HCT116 (cell line): Measurements from ENCODE around the gene PSMD2. TPM values are rescaled to one million over a fixed set of nuclear protein-coding genes. Genes with fewer than 3 reads are reported as not detected.

Experiments used
- ATAC-seq: fragments of 200-7000 bp; cut with Tn5 transposase; 2 replicates; pipeline ENCODE4 v1.9.1; 2020; ENCODE audit warnings: mild to moderate bottlenecking, moderate library complexity
- BruUV-seq: library from RNA; stranded (reverse); fragments of 400-500 nt; replicated peaks from 2 replicates; lab custom pipeline; 2021; lab: Mats Ljungman, UMichigan
- CTCF ChIA-PET: fragments of 300-600 bp; sonication (Branson Sonifier 250); formaldehyde crosslinking; loops from one replicate; lab custom pipeline; 2021; ENCODE audit warnings: antibody characterized with exemption; lab: Charles Lee
- POLR2A ChIA-PET: fragments of 300-600, 350-600 bp; sonication (Branson Sonifier 250); formaldehyde crosslinking; loops from one replicate; lab custom pipeline; 2021; ENCODE audit warnings: antibody characterized with exemption; lab: Charles Lee
- RAD21 ChIA-PET, 2 experiments: fragments of 300-600 bp; sonication (Branson Sonifier 250); formaldehyde crosslinking; loops; one replicate each; lab custom pipeline; 2023; ENCODE audit warnings: low total read pairs in 2 of 2; ENCODE audit not compliant: uncharacterized antibody in 2 of 2, unreplicated experiment in 2 of 2, low non-redundant PET in 1 of 2; lab: Charles Lee
- DNase-seq: peaks from one replicate; pipeline ENCODE4 v3.0.0-alpha.2; 2010; ENCODE audit warnings: low read depth, low spot score
- H2AFZ ChIP-seq: fragments of 200-600 bp; shearing (Covaris generic), sonication (generic); 2 replicates; pipeline ENCODE4 v1.6.1; 2017; ENCODE audit warnings: low read depth, mixed run types, mixed read lengths, antibody characterized with exemption, low read length; ENCODE audit not compliant: poor library complexity, severe bottlenecking
- H3K27ac ChIP-seq: 2 replicates; pipeline ENCODE4 v1.5.1; 2012; ENCODE audit warnings: low read depth, low read length
- H3K27me3 ChIP-seq: fragments of 200-600 bp; sonication (generic); 2 replicates; pipeline ENCODE4 v1.6.1; 2016; ENCODE audit warnings: mixed run types, low read length, mixed read lengths; ENCODE audit not compliant: insufficient read depth
- H3K36me3 ChIP-seq, 2 experiments: fragments of 200-500 bp in 1 of 2; fragments of 200-600 bp in 1 of 2; sonication (Bioruptor generic) in 1 of 2; sonication (generic) in 1 of 2; 2 replicates each; pipeline versions ENCODE4 v1.5.1 to v1.6.1; 2014 to 2016; ENCODE audit warnings: low read length in 2 of 2, inconsistent platforms in 1 of 2, mixed read lengths in 1 of 2, mixed run types in 1 of 2; ENCODE audit not compliant: insufficient read depth in 2 of 2, control insufficient read depth in 1 of 2
- H3K4me1 ChIP-seq, 2 experiments: fragments of 200-600 bp in 1 of 2; sonication (generic) in 1 of 2; 2 replicates each; pipeline versions ENCODE4 v1.5.1 to v1.6.1; 2012 to 2017; ENCODE audit warnings: low read length in 2 of 2, inconsistent platforms in 1 of 2, mild to moderate bottlenecking in 1 of 2, mixed read lengths in 1 of 2, mixed run types in 1 of 2, moderate library complexity in 1 of 2; ENCODE audit not compliant: insufficient read depth in 2 of 2, control insufficient read depth in 1 of 2
- H3K4me2 ChIP-seq: fragments of 200-600 bp; sonication (generic); 2 replicates; pipeline ENCODE4 v1.6.1; 2017; ENCODE audit warnings: mixed run types, low read length, mixed read lengths
- H3K4me3 ChIP-seq, 2 experiments: fragments of 200-600 bp in 1 of 2; sonication (generic) in 1 of 2; replicated peaks in 1 of 2; 2 replicates each; pipeline ENCODE4 v1.5.1; 2011 to 2016; ENCODE audit warnings: low read length in 2 of 2, control low read depth in 1 of 2, low read depth in 1 of 2, mild to moderate bottlenecking in 1 of 2, mixed read lengths in 1 of 2, mixed run types in 1 of 2
- H3K79me2 ChIP-seq: fragments of 200-600 bp; sonication (generic); 2 replicates; pipeline ENCODE4 v1.6.1; 2017; ENCODE audit warnings: mild to moderate bottlenecking, mixed run types, low read length, moderate library complexity, mixed read lengths; ENCODE audit not compliant: insufficient read depth
- H3K9ac ChIP-seq: fragments of 200-600 bp; sonication (generic); 2 replicates; pipeline ENCODE4 v1.6.1; 2016; ENCODE audit warnings: low read length, mixed read lengths
- H3K9me2 ChIP-seq: fragments of 200-600 bp; sonication (generic), shearing (Covaris generic); 2 replicates; pipeline ENCODE4 v1.6.1; 2017; ENCODE audit warnings: mixed run types, mild to moderate bottlenecking, moderate library complexity; ENCODE audit not compliant: insufficient read depth
- H3K9me3 ChIP-seq, 2 experiments: fragments of 200-500 bp in 1 of 2; fragments of 200-600 bp in 1 of 2; sonication (Bioruptor generic) in 1 of 2; sonication (generic) in 1 of 2; 2 replicates each; pipeline ENCODE4 v1.6.1; 2014 to 2017; ENCODE audit warnings: low read length in 2 of 2, mixed read lengths in 2 of 2, inconsistent platforms in 1 of 2, low read depth in 1 of 2, mild to moderate bottlenecking in 1 of 2, mixed run types in 1 of 2, moderate library complexity in 1 of 2; ENCODE audit not compliant: control insufficient read depth in 1 of 2, insufficient read depth in 1 of 2
- H4K20me1 ChIP-seq: fragments of 200-600 bp; sonication (generic), shearing (Covaris generic); 2 replicates; pipeline ENCODE4 v1.6.1; 2017; ENCODE audit warnings: mixed run types, mild to moderate bottlenecking, moderate library complexity; ENCODE audit not compliant: insufficient read depth
- JUND ChIP-seq: IDR thresholded peaks from 2 replicates; pipeline ENCODE4 v1.6.1; 2012
- MAX ChIP-seq: IDR thresholded peaks from 2 replicates; pipeline ENCODE4 v1.6.1; 2012
- REST ChIP-seq: IDR thresholded peaks from 2 replicates; pipeline ENCODE4 v1.6.1; 2012; ENCODE audit warnings: low read depth
- TCF7L2 ChIP-seq: IDR thresholded peaks from 2 replicates; pipeline ENCODE4 v1.7.0; 2011; ENCODE audit warnings: borderline replicate concordance, inconsistent platforms; ENCODE audit not compliant: insufficient read depth, insufficient read length; ENCODE audit errors: extremely low read depth
- YY1 ChIP-seq: IDR thresholded peaks from 2 replicates; pipeline ENCODE4 v1.6.1; 2011; ENCODE audit warnings: low read length, low read depth, moderate library complexity, mild to moderate bottlenecking; ENCODE audit not compliant: insufficient replicate concordance; ENCODE audit errors: extremely low read depth
- ZFX ChIP-seq: fragments of 450-650 bp; IDR thresholded peaks from 2 replicates; pipeline ENCODE4 v1.6.1; 2017
- intact Hi-C: fragments of 100-400 bp; cut with micrococcal nuclease; formaldehyde crosslinking; loops from 2 replicates; pipeline ENCODE4 v1.10.0; 2022
- total RNA-seq: library from RNA; stranded (reverse); gene quantifications from one replicate; pipeline ENCODE4 v1.2.1, GENCODE V29; 2021; ENCODE audit not compliant: unreplicated experiment

The PSMD2 gene
- total RNA-seq, 1 experiment from 2014 or later, result 402 TPM

GRCh38 chr3:184336547-184337398, 37.7 kb downstream of the PSMD2 start:
- ChIA-PET RAD21 (no interaction called here), POLR2A (interaction anchor here (0.7 to 1.7 kb wide), 2 partner anchors 9 to 26 kb away, joined by 3 to 5 read pairs; no protein-coding TSS in a partner anchor), CTCF (interaction anchor here (1.3 to 1.5 kb wide), 2 partner anchors 9 to 204 kb away, joined by 4 to 7 read pairs; no protein-coding TSS in a partner anchor)
- Histone ChIP-seq H3K36me3 (peaks cover 21 to 32% of the 10 kb centered on the region in 2 experiments), H3K4me2 (peak overlapping the region; percentile 90), H3K9me3 (no peaks in the 10 kb centered on the region), H3K4me3 (peak overlapping the region; percentile 73), H3K27ac (peak overlapping the region; percentile 85), H2AFZ (no peak overlapping the region), H3K79me2 (peaks cover 40% of the 10 kb centered on the region; the same call in 1 of the 2 replicates), H3K27me3 (no peaks in the 10 kb centered on the region), H3K9me2 (no peaks in the 10 kb centered on the region), H3K9ac (peak overlapping the region; percentile 83), H3K4me1 (peaks cover 2 to 57% of the 10 kb centered on the region in 2 experiments; a peak in 3 of 4 replicates), H4K20me1 (peaks cover 24% of the 10 kb centered on the region; the same call in 1 of the 2 replicates)
- TF ChIP-seq ZFX, result 0 out of 2 replicates have a peak, but pooled peaks have one; percentile 8
- TF ChIP-seq YY1, result no peak
- no peak for TF ChIP-seq REST
- TF ChIP-seq JUND, result no peak
- TF ChIP-seq TCF7L2, result peak; percentile 40
- TF ChIP-seq MAX, result peak; percentile 52
- ATAC-seq (peak; percentile 12), DNase-seq (no peak)
- TSS peak; percentile 33 for BruUV-seq
- intact Hi-C loops, result no loop called here
